GM21447 (cell line): ENCODE results near the gene GPN1.
"Not testable (repeated sequence)": the region's sequence is repeated elsewhere in the genome, so short reads cannot be mapped to it uniquely, and the experiment has no call there.

Experiments used
- ATAC-seq: cut with Tn5 transposase; IDR thresholded peaks from one replicate; pipeline ENCODE4 v1.9.1; 2021; ENCODE audit not compliant: unreplicated experiment

The GPN1 gene

DNA sequence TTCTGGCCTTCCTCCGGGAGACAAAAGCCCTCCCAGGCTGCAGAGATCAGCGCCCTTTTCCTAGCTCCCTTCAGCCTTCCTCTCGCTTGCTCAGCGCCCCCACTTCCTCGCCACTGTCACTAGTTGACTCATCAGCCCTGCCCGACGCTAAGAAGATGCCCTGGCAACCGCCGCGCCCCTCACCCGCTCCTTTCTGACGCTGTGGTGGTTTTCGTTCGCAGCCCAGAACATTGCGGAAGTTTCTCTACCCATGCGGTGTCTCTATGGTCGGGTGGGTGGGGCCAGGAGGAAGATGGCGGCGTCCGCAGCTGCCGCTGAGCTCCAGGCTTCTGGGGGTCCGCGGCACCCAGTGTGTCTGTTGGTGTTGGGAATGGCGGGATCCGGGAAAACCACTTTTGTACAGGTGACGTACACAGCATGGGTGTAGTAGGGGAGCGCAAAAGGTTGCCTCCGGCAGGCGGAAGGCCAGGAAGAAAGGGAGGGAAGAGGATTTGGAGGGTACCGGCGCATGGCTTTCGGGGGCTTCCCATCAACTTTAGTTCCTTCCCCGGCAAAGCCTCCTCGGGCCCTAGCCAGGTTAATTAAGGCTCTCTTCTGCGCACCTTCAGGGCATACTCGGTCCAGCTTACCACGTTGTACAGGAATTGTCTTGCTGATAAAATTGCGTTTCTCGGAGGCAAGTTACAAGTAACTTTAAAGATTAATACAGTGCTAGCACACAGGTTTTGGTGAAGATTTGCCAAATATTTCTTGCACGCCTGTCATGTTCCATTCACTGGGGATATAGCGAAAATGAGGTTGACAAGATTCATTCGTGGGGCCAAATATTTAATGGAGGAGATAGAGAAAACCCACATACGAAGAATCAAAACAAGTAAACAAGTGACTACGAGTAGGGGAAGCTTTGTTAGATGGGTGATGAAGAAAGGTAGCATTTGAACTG is at the start of gene GPN1, which contains the start of gene CCDC121:
GPN1 (plus strand) TSS at position 284 of the 943 bp plus-strand sequence; CDS start at position 293, 9 bp downstream.
CCDC121 (minus strand) TSS at position 246 of the 943 bp plus-strand sequence. CDS start 1,213 bp downstream, outside the sequence.
- peak; percentile 99 for ATAC-seq

DNA sequence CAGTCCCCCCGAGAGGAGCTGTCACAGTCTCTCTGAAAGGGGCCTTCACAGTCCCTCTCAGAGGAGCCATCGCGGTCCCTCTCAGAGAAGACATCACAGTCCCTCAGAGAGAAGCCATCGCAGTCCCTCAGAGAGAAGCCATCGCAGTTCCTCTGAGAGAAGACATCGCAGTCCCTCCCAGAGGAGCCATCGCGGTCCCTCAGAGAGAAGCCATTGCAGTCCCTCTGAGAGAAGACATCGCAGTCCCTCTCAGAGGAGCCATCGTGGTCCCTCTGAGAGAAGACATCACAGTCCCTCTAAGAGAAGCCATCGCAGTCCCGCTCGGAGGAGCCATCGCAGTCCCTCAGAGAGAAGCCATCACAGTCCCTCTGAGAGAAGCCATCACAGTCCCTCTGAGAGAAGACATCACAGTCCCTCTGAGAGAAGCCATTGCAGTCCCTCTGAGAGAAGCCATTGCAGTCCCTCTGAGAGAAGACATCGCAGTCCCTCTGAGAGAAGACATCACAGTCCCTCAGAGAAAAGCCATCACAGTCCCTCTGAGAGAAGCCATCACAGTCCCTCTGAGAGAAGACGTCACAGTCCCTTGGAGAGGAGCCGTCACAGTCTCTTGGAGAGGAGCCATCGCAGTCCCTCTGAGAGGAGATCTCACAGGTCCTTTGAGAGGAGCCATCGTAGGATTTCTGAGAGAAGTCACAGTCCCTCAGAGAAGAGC is 47.3 kb upstream of the GPN1 start:
- no peak for ATAC-seq

DNA sequence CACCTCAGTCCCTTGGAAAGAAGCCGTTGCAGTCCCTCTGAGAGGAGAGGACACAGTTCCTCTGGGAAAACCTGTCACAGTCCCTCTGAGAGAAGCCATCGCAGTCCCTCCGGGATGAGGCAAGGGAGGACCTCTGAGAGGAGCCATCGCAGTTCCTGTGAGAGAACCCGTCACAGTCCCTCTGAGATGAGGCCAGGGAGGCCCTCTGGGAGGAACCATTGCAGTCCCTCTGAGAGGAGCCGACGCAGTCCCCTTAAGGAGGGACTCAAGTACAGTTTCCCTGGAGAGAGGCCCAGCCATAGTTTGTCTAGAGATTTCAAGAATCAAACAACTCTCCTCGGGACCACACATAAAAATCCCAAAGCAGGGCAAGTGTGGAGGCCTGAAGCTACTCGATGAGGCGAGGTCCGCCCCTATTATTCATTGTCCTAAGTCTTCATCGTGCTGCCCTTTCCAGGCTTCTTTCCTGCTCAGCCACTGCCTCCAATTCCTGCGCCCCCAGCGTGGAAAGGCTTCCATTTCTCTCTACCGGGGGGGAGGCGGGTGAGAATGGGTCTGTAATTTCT is 46.6 kb upstream of the GPN1 start:
- ATAC-seq = no peak

DNA sequence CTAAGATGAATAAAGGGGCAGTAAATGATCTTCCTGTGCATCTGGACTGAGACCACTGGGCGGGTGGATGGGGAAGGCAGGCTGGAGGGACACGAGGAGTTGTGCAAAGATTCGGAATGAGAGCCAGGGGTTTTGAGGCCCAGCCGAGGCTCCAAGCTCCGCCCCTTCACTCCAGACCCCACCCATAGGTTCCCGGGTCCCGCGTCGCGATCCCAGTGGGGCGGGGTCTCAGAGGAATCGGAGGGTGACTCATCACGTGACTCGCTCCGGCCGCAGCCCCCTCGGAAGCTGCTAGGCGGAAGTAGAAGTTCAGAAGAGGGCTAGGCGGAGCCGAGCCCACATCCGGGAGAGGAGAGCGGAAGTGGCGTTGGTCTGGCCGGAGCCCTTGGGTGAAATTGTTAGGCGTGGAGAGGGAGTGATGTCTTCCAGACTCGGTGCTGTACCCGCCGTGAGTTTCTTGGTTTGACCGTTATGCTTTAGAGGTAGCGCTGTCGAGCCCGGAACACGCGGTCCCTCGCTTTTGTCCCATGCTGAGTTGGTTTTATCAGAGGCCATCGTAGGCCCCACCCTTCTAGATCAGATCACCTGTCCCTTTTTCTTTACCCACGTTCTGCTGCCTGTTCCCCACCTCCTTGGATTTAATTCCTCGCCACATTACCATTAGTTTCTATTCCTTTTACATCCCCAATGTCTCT is 46.0 kb upstream of the GPN1 start, which contains the start of gene ZNF512:
ZNF512 (plus strand) TSS at position 348 of the 695 bp plus-strand sequence; CDS start at position 419, 71 bp downstream.
- ATAC-seq = peak; percentile 91

DNA sequence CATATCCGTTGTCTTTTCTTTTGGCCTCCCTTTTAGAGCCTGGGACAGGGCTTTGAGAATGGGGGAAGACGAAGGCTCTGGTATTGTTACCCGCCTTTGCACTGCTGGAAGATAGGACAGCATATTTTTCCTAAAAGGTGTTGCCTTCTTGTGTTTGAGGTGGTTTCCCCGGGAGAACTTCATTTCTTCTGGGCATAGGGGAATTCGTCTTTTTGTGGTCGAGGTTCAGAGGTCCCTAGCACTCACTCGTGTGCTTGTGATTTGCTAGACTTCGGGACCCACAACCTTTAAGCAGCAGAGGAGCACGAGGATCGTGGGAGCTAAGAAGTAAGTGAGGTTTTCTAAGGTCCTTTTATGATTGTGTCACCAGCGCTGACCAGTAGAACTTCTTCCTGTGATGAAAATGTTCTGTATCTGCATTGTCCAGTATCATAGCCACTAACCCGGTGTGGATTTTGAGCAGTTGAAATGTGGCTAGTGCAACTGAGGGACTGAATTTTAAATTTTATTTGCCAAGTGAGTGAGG is 45.4 kb upstream of the GPN1 start:
- ATAC-seq = peak; percentile 6

DNA sequence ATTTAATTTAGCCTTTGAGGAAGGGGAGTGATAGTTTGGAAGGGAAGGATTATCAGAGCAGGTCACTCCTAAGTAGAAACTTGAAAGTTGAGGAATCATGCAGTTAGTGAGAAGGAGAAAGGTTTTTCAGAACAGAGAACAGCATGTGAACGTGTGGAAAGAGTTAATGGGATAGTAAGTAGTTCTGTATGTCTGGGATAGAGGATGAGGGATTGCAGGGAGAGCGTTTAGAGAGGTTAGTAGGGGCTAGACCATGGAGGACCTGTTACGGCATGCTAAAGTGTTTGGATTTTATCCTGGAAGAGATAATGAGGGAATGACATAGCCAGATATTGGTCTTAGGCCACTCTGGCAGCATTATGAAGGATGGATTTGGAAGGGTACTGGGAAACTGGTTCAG is 44.3 kb upstream of the GPN1 start:
- ATAC-seq = no peak

DNA sequence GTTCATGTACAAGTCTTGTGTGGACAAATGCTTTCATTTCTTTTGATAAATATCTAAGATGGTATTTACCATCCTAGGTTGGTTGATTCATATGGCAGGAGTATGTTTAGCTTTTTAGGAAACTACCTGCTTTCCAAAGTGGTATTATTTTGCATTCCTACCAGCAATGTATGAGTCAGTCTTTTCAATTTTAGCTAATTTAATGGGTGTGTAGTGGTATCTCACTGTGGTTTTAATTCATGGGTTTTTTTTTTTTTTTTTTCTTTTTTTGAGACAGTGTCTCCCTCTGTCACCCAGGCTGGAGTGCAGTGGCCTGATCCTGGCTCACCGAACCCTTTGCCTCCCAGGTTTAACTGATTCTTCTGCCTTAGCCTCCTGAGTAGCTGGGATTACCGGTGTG is 41.8 kb upstream of the GPN1 start:
- no peak for ATAC-seq

DNA sequence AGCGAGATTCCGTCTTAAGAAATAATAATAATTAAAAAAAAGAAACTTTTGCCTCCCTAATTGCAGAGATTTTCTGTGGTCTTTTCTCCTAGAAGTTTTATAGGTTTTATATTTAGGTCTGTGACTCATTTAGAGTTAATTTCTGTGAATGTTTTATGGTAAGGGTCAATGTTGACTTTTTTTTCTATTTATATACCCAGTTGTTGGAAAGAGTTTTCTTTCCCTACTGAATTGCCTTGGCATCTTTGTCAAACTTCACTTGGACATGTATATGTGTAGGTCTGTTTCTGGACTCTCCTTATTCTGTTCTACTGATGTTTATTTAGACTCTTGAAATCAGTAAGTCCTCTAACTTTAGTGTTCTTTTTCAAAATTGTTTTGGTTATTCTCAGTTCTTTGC is 40.5 kb upstream of the GPN1 start:
- no peak for ATAC-seq

DNA sequence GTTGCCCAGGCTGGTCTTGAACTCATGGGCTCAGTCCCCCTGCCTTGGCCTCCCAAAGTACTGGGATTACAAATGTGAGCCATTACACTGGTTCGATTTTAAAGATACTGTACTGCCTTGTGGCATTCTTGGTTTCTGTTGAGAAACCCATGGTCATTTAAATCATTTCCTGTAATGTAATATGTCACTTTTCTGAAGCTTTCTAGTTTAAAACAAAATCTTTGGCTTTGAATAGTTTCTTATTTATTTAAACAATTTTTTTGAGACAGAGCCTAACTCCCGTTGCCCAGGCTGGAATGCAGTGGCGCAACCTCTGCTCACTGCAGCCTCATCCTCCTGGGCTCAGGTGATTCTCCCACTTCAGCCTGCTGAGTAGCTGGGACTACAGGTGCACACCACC is 37.1 kb upstream of the GPN1 start:
- no peak for ATAC-seq

DNA sequence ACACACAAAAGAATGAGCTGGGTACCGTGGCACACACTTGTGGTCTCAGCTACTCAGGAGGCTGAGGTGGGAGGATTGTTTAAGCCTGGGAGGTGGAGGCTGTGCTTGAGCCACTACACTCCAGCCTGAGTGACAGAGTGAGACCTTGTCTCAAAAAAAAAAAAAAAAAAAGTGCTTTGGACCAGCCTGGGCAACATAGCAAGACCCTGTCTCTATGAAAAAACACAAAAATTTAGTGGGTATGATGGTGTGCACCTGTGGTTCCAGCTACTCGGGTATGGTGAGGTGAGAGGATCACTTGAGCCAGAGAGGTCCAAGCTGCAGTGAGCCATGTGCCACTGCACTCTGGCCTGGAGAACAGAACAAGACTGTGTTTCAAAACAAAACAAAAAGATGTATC is 35.6 kb upstream of the GPN1 start:
- no peak for ATAC-seq

DNA sequence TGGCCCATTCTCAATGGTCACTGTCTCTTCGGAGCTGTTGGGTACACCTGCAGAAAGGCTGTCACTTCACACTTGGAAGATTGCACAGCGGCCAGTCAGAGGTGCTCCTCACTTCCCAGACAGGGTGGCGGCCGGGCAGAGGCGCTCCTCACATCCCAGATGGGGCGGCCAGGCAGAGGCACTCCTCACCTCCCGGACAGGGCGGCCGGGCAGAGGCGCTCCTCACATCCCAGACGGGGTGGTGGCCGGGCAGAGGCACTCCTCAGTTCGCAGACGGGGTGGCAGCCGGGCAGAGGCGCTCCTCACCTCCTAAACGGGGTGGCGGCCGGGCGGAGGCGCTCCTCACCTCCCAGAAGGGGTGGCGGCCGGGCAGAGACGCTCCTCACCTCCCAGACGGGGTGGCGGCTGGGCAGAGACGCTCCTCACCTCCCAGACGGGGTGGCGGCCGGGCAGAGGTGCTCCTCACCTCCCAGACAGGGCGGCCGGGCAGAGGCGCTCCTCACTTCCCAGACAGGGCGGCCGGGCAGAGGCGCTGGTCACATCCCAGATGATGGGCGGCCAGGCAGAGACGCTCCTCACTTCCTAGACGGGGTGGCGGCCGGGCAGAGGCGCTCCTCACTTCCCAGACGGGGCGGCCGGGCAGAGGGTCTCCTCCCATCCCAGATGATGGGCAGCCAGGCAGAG is 34.7 kb upstream of the GPN1 start:
- ATAC-seq = not testable (repeated sequence)

DNA sequence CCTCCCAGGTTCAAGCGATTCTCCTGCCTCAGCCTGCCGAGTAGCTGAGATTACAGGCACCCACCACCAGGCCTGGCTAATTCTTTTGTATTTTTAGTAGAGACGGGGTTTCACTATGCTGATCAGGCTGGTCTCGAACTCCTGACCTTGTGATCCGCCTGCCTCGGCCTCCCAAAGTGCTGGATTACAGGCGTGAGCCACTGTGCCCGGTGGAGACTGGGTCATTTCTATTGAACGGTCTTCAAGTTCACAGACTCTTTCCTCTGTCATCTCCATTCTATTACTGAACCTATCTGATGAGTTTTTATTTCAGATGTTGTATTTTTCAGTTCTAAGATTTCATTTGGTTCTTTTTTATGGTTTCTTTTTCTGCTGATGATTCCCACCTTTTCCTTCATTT is 33.4 kb upstream of the GPN1 start:
- not testable (repeated sequence) for ATAC-seq

DNA sequence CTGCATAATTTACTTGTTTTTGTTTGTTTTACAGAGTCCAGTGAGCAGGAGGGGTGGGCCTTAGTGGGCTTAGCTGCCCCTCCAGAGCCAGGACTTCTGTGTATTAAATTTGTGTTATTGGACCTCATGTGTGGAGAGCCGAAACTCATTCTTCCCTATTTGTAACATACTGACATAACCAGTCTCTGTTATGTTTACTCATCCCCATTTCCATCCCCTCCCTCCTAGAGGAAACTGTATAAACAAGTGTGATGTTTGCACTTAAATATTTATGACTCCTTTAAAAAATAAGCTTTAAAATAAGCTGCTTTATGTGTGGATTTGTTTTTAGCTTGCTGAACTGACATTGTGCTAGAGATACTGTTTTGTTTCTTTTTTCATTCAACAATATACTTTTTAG is 32.2 kb upstream of the GPN1 start:
- ATAC-seq = no peak

DNA sequence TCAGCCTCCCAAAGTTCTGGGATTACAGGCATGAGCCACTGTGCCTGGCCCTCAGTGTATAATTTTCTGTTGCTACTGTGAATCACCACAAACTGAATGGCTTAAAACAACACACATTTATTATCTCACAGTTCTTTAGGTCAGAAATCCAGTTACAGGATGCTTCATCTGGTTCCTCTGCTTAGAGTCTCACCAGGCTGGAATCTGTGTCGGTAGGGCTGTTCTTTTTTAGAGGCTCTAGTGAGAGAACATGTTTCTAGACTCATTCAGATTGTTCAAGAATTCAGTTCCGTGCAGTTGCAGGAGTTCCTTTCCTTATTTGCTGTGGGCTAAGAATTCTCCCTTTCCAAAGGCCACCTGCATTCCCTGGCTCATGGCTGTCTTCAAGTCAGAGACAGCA is 22.2 kb upstream of the GPN1 start:
- no peak for ATAC-seq

DNA sequence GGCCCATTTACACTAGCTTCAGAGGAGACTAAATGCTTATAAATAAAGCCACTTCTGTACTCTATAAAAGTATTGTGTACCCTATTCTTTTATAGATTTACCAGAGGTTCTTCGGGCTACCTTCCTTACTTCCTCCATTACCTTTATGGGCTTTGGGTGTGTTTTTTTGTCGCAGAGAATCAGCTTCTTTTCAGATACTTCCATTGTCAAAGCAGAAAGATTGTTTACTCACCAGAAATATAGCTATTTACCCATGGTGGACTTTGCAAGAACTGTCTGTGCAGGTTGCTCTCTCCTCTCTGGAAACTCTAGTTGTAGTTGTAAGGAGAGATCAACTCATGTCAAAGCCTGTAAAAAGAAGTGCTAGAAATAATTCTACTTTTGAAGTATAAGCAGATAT is 14.9 kb upstream of the GPN1 start:
- ATAC-seq = no peak

DNA sequence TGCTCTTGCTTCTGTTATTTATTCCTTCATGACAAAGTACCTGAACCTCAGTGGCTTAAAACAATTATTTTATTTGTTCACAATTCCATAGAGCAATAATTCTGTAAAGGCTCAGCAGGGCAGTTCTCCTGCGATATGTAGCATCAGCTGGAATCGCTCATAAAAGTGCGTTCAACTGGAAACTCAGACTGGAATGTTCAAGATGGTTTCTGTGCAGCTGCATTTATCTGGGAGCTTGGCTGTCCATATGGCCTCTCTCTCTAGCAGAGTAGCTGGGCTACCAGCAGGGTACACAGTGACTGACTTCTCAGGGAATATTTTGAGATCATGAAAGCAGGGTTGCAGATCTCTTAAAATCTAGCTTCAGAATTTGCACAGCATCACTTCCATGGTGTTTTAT is 13.5 kb upstream of the GPN1 start:
- ATAC-seq = no peak

DNA sequence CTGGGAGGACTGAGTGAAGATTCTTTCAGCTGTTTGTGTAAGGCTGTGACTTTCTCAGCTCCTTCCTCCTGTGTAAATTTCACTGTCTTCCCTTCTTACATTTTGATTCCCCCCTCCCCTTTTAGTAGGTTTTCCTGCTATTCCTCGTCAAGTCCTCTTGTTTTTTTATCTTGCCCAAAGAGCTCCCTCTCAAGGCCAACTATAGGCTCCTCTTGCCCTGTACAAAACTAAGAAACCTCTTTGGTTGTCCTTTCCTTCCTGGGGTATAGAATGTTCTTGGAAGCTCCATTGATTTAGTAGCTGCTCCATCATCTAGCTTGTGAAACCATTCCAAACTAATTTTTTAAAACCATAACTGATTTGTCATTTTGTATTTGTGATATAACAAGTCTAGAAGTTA is 7.3 kb upstream of the GPN1 start:
- no peak for ATAC-seq

DNA sequence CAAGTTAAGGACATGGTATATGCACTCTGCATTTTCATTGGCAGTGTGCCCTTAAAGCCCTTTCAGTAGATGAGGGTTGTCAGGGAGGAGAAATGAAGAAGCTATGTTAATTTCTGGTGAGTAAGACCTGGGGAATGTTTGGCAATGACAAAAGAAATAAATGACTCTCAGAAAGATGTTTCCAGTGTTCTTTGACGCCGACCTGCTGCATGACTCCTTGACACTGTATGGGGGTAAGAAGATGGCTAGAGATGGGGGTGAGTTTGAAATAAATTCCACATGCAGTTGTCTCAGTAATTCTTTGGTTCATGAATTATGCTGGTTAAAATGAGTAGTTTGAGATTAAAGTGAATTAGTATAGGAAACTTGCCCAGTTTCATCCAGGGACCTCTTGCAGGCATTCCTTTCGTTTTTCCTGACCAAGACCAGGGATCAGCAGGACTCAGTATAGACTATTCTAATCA is 5.9 kb upstream of the GPN1 start:
- no peak for ATAC-seq

DNA sequence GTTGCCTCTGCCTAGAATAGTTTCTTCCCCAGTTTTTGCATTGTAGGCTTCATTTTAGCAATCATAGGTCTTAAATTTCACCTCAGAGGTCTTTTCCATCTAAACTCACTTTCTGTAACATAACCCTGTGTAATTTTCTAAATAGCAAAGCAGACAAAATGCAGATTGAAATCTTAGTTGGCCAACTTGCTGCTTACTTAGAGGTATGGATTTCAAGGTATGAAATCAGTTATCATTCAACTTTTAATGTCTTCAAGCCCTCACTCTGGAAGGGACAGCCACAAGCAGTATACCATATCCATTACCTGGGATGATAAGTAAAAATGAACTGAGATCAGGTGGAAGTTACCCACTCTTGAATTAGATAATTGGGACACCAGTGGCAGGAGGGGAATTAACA is 3.9 kb upstream of the GPN1 start:
- ATAC-seq = no peak

DNA sequence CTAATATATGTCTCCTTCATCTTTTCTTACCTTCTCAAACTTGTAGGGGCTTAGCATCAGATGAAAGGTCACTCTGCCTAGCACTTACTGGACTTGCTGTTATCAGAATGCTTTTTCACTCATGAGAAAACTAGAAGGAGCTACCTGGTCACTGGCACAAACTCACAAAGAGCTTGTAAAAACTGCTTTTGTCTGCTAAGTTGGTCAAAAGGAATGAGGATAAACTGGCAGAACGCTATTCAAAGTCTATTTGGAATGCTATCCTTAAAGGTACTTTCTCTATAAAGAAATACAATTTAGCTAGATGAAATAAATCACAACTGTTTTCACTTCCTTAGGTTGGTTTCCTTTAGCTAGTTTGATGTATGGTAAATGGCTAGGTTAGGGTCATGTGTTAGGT is 2.5 kb upstream of the GPN1 start:
- not testable (repeated sequence) for ATAC-seq
